ENCODE data around the gene SPATS2L.

Gene SPATS2L

GRCh38 chr2:200404615-200405014 is 98.1 kb downstream of the SPATS2L start:
- Histone ChIP-seq H3K36me3 (ENCODE audit: control insufficient read depth, insufficient read depth, low read length) (no peaks in the 10 kb centered on the region), H3K4me1 (ENCODE audit: control insufficient read depth, insufficient read depth, low read length, poor library complexity, severe bottlenecking) (no peaks in the 10 kb centered on the region), H3K9me3 (ENCODE audit: control insufficient read depth, low read length) (no peaks in the 10 kb centered on the region), H3K4me3 (ENCODE audit: insufficient read depth, low read depth, low read length, poor library complexity, severe bottlenecking) (no peak overlapping the region), H3K27me3 (replicated peaks; ENCODE audit: control insufficient read depth, insufficient read depth, low read length, poor library complexity, severe bottlenecking) (no peaks in the 10 kb centered on the region), H3K27ac (ENCODE audit: insufficient read depth, low read length, poor library complexity, severe bottlenecking) (no peak overlapping the region)
- no peak for DNase-seq

GRCh38 chr2:200405599-200406298 is 99.3 kb downstream of the SPATS2L start:
- no peaks in the 10 kb centered on the region for H3K9me3 ChIP-seq (ENCODE audit: control insufficient read depth, low read length)
- no peak overlapping the region for H3K27ac ChIP-seq (ENCODE audit: insufficient read depth, low read length, poor library complexity, severe bottlenecking)
- DNase-seq: no peak
- H3K4me1 ChIP-seq (ENCODE audit: control insufficient read depth, insufficient read depth, low read length, poor library complexity, severe bottlenecking): no peaks in the 10 kb centered on the region
- no peak overlapping the region for H3K4me3 ChIP-seq (ENCODE audit: insufficient read depth, low read depth, low read length, poor library complexity, severe bottlenecking)
- H3K27me3 ChIP-seq (replicated peaks; ENCODE audit: control insufficient read depth, insufficient read depth, low read length, poor library complexity, severe bottlenecking): no peaks in the 10 kb centered on the region
- no peaks in the 10 kb centered on the region for H3K36me3 ChIP-seq (ENCODE audit: control insufficient read depth, insufficient read depth, low read length)

- H3K27ac ChIP-seq (ENCODE audit: insufficient read depth, low read length, poor library complexity, severe bottlenecking): no peak overlapping the region
- no peaks in the 10 kb centered on the region for H3K27me3 ChIP-seq (replicated peaks; ENCODE audit: control insufficient read depth, insufficient read depth, low read length, poor library complexity, severe bottlenecking)
- H3K4me1 ChIP-seq (ENCODE audit: control insufficient read depth, insufficient read depth, low read length, poor library complexity, severe bottlenecking): no peaks in the 10 kb centered on the region
These were observed 99.9 kb downstream of the SPATS2L start for GRCh38 chr2:200406379-200406778.

GRCh38 chr2:200408428-200409316 is 102.2 kb downstream of the SPATS2L start:
- H3K9me3 ChIP-seq (ENCODE audit: control insufficient read depth, low read length): no peaks in the 10 kb centered on the region
- no peaks in the 10 kb centered on the region for H3K27me3 ChIP-seq (replicated peaks; ENCODE audit: control insufficient read depth, insufficient read depth, low read length, poor library complexity, severe bottlenecking)
- H3K36me3 ChIP-seq (ENCODE audit: control insufficient read depth, insufficient read depth, low read length): no peaks in the 10 kb centered on the region
- DNase-seq: no peak
- H3K4me3 ChIP-seq (ENCODE audit: insufficient read depth, low read depth, low read length, poor library complexity, severe bottlenecking): no peak overlapping the region
- no peak overlapping the region for H3K27ac ChIP-seq (ENCODE audit: insufficient read depth, low read length, poor library complexity, severe bottlenecking)
- no peaks in the 10 kb centered on the region for H3K4me1 ChIP-seq (ENCODE audit: control insufficient read depth, insufficient read depth, low read length, poor library complexity, severe bottlenecking)

More at GRCh38 chr2:200406379-200406778, 99.9 kb downstream of the SPATS2L start:
- DNase-seq: no peak
- Histone ChIP-seq H3K36me3 (ENCODE audit: control insufficient read depth, insufficient read depth, low read length) (no peaks in the 10 kb centered on the region), H3K4me3 (ENCODE audit: insufficient read depth, low read depth, low read length, poor library complexity, severe bottlenecking) (no peak overlapping the region), H3K9me3 (ENCODE audit: control insufficient read depth, low read length) (no peaks in the 10 kb centered on the region)

DNA sequence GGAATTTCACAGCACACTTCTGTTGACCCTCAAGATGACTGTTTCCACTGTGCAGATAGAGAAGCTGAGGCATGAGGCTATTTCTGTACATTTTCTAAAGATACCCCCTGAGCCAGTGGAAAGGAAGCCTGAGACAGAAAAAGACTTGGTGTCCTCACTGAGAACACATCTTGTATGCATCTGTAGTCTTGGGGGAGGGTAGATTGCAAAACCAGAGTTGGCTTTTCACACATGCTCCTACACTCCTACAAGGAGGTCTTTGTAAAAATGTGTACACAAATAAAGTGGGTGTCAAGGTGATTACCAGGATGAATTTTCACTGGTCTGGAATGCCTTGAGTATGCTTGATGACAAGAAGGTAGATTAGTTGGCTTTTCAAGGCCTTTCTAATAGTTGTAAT is 105.3 kb downstream of the SPATS2L start:
- no peak overlapping the region for H3K4me3 ChIP-seq (ENCODE audit: insufficient read depth, low read depth, low read length, poor library complexity, severe bottlenecking)
- H3K36me3 ChIP-seq (ENCODE audit: control insufficient read depth, insufficient read depth, low read length): no peaks in the 10 kb centered on the region
- no peaks in the 10 kb centered on the region for H3K9me3 ChIP-seq (ENCODE audit: control insufficient read depth, low read length)
- DNase-seq: no peak
- H3K4me1 ChIP-seq (ENCODE audit: control insufficient read depth, insufficient read depth, low read length, poor library complexity, severe bottlenecking): no peaks in the 10 kb centered on the region
- H3K27me3 ChIP-seq (replicated peaks; ENCODE audit: control insufficient read depth, insufficient read depth, low read length, poor library complexity, severe bottlenecking): no peaks in the 10 kb centered on the region
- H3K27ac ChIP-seq (ENCODE audit: insufficient read depth, low read length, poor library complexity, severe bottlenecking): no peak overlapping the region

DNA sequence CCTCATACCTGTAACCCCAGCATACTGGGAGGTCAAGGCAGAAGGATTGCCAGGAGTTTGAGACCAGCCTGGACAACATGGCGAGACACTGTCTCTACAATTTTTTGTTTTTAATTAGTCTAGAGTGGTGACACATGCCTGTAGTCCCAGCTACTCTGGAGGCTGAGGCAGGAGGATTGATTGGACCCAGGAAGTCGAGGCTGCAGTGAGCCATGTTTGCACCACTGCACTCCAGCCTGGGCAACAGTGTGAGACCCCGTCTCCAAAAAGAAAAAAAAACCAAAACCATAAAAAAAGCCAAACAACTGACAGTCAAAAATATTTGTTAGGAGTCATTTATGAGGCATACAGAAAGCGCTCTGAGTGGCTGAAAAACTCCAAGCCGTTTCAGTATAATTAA is 107.9 kb downstream of the SPATS2L start:
- no peaks in the 10 kb centered on the region for H3K4me1 ChIP-seq (ENCODE audit: control insufficient read depth, insufficient read depth, low read length, poor library complexity, severe bottlenecking)
- DNase-seq: no peak

GRCh38 chr2:200415455-200415854 is 109.0 kb downstream of the SPATS2L start:
- Histone ChIP-seq H3K27ac (ENCODE audit: insufficient read depth, low read length, poor library complexity, severe bottlenecking) (no peak overlapping the region), H3K4me3 (ENCODE audit: insufficient read depth, low read depth, low read length, poor library complexity, severe bottlenecking) (no peak overlapping the region), H3K36me3 (ENCODE audit: control insufficient read depth, insufficient read depth, low read length) (no peaks in the 10 kb centered on the region), H3K9me3 (ENCODE audit: control insufficient read depth, low read length) (no peaks in the 10 kb centered on the region), H3K4me1 (ENCODE audit: control insufficient read depth, insufficient read depth, low read length, poor library complexity, severe bottlenecking) (no peaks in the 10 kb centered on the region), H3K27me3 (replicated peaks; ENCODE audit: control insufficient read depth, insufficient read depth, low read length, poor library complexity, severe bottlenecking) (no peaks in the 10 kb centered on the region)
- no peak for DNase-seq

More for the DNA sequence above, 107.9 kb downstream of the SPATS2L start:
- Histone ChIP-seq H3K36me3 (ENCODE audit: control insufficient read depth, insufficient read depth, low read length) (no peaks in the 10 kb centered on the region), H3K27ac (ENCODE audit: insufficient read depth, low read length, poor library complexity, severe bottlenecking) (no peak overlapping the region), H3K9me3 (ENCODE audit: control insufficient read depth, low read length) (no peaks in the 10 kb centered on the region), H3K4me3 (ENCODE audit: insufficient read depth, low read depth, low read length, poor library complexity, severe bottlenecking) (no peak overlapping the region), H3K27me3 (replicated peaks; ENCODE audit: control insufficient read depth, insufficient read depth, low read length, poor library complexity, severe bottlenecking) (no peaks in the 10 kb centered on the region)

DNA sequence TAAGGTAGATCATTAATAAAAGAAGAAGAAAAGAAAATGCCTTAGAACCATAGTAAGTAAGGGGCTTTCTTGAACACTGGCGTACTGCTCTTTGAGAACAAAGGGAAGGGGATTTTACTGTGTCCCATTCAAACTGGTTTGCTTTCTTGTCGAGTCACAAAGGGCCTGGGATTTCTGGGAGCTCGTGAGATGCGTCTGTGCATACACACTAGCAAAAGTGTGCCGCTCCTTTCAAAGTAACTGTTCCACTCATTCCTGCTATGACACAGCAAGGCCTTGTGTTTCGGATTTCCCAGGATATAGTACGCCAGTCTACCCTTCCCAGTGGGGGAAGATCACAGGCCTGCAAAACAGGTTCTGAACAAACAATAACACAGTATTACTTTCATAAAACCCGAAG is 110.4 kb downstream of the SPATS2L start:
- Histone ChIP-seq H3K9me3 (ENCODE audit: control insufficient read depth, low read length) (no peaks in the 10 kb centered on the region), H3K4me3 (ENCODE audit: insufficient read depth, low read depth, low read length, poor library complexity, severe bottlenecking) (no peak overlapping the region), H3K36me3 (ENCODE audit: control insufficient read depth, insufficient read depth, low read length) (no peaks in the 10 kb centered on the region), H3K4me1 (ENCODE audit: control insufficient read depth, insufficient read depth, low read length, poor library complexity, severe bottlenecking) (no peaks in the 10 kb centered on the region), H3K27me3 (replicated peaks; ENCODE audit: control insufficient read depth, insufficient read depth, low read length, poor library complexity, severe bottlenecking) (no peaks in the 10 kb centered on the region), H3K27ac (ENCODE audit: insufficient read depth, low read length, poor library complexity, severe bottlenecking) (no peak overlapping the region)
- no peak for DNase-seq

DNA sequence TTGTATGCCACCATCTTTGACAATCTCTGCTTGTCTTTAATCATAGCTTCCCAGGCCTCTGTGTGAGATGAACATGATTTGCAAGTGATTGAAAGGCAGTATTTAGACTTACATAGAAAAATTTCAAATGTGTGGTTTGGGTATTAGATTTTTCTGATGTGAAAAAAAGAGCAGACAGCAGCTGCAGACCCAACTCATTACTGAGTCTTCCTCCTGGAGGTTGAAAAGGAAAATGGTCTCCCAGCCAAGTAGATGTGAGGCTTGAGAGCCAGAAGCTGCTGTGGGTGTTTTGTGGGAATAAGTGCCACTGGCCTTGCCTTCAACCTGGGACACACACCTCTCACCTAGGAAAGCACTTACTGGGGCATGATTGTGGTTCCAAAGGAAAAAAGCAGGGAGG is 110.9 kb downstream of the SPATS2L start:
- Histone ChIP-seq H3K9me3 (ENCODE audit: control insufficient read depth, low read length) (no peaks in the 10 kb centered on the region), H3K27ac (ENCODE audit: insufficient read depth, low read length, poor library complexity, severe bottlenecking) (no peak overlapping the region), H3K36me3 (ENCODE audit: control insufficient read depth, insufficient read depth, low read length) (no peaks in the 10 kb centered on the region)

GRCh38 chr2:200418399-200418798 is 111.9 kb downstream of the SPATS2L start:
- Histone ChIP-seq H3K4me1 (ENCODE audit: control insufficient read depth, insufficient read depth, low read length, poor library complexity, severe bottlenecking) (no peaks in the 10 kb centered on the region), H3K4me3 (ENCODE audit: insufficient read depth, low read depth, low read length, poor library complexity, severe bottlenecking) (no peak overlapping the region), H3K27ac (ENCODE audit: insufficient read depth, low read length, poor library complexity, severe bottlenecking) (no peak overlapping the region), H3K36me3 (ENCODE audit: control insufficient read depth, insufficient read depth, low read length) (no peaks in the 10 kb centered on the region), H3K27me3 (replicated peaks; ENCODE audit: control insufficient read depth, insufficient read depth, low read length, poor library complexity, severe bottlenecking) (no peaks in the 10 kb centered on the region), H3K9me3 (ENCODE audit: control insufficient read depth, low read length) (no peaks in the 10 kb centered on the region)
- DNase-seq: no peak

More for the DNA sequence above, 110.9 kb downstream of the SPATS2L start:
- Histone ChIP-seq H3K4me1 (ENCODE audit: control insufficient read depth, insufficient read depth, low read length, poor library complexity, severe bottlenecking) (no peaks in the 10 kb centered on the region), H3K4me3 (ENCODE audit: insufficient read depth, low read depth, low read length, poor library complexity, severe bottlenecking) (no peak overlapping the region), H3K27me3 (replicated peaks; ENCODE audit: control insufficient read depth, insufficient read depth, low read length, poor library complexity, severe bottlenecking) (no peaks in the 10 kb centered on the region)
- no peak for DNase-seq

All from effector memory CD4-positive, alpha-beta T cell (primary cell).